PC-9 (cell line): ENCODE results near the gene PLEKHB2.

ENCODE experiments used
- EZH2 ChIP-seq: fragments of 200-600 bp; sonication (generic); IDR thresholded peaks from 2 replicates; pipeline ENCODE4 v1.8.0; 2017; ENCODE audit warnings: antibody characterized with exemption, low read depth
- TF ChIP-seq, protein P1 (sequence below): fragments of 200-600 bp; sonication (generic); conservative IDR thresholded peaks from 2 replicates; pipeline ENCODE4 v1.6.1; 2017; ENCODE audit warnings: mixed run types, antibody characterized with exemption, mild to moderate bottlenecking, moderate library complexity

DNA sequence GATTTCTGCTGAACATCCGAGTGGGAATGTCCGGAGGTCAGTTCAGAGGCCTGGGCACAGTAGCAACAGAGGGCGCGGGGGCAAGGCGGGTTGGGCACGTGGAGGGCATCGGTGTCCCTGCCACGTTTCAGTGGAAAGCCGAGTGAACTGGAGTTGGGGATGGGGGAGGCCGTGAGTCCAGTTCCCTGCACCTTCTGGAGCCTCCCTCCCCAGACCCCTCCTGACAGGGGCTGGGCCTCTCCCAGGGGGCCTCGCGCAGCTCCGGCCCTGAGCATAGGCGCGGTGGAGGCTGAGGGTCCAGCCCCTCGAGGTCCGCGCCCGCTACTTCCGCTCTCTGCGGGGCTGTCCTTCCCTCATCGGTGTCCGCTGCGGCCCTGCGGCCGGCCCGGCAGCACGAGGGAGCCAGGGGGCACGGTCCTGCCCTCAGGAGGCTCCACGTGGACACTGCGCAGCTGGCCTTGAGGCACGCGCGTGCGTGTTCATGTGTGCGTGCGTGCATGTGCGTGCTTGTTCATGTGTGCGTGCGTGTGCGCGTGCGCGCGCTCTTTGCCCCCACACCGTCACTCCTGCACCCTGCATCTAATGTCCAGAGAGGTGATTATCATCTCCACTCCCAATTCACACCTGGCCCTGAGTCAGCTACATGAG is 50.2 kb downstream of the PLEKHB2 start:
- TF ChIP-seq, protein P1, sequence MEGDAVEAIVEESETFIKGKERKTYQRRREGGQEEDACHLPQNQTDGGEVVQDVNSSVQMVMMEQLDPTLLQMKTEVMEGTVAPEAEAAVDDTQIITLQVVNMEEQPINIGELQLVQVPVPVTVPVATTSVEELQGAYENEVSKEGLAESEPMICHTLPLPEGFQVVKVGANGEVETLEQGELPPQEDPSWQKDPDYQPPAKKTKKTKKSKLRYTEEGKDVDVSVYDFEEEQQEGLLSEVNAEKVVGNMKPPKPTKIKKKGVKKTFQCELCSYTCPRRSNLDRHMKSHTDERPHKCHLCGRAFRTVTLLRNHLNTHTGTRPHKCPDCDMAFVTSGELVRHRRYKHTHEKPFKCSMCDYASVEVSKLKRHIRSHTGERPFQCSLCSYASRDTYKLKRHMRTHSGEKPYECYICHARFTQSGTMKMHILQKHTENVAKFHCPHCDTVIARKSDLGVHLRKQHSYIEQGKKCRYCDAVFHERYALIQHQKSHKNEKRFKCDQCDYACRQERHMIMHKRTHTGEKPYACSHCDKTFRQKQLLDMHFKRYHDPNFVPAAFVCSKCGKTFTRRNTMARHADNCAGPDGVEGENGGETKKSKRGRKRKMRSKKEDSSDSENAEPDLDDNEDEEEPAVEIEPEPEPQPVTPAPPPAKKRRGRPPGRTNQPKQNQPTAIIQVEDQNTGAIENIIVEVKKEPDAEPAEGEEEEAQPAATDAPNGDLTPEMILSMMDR, result no peak
- TF ChIP-seq EZH2, result no peak
